Right cardiac atrium (tissue), 5 donors: Measurements from ENCODE around the gene RNF123. TPM values are rescaled to one million over a fixed set of nuclear protein-coding genes. Genes with fewer than 3 reads are reported as not detected.

Experiments used
- ATAC-seq, 2 donors: fragments of 200-7000 bp; cut with Tn5 transposase; one replicate each; pipeline versions ENCODE4 v1.8.0 to v1.9.1; 2020; ENCODE audit warnings: moderate library complexity in 2 of 2, mild to moderate bottlenecking in 1 of 2
- DNase-seq, 3 donors: peaks; one replicate each; pipeline ENCODE4 v3.0.0-alpha.2; 2020
- H3K27ac ChIP-seq: one replicate; pipeline ENCODE4 v1.5.1; 2013; ENCODE audit warnings: mild to moderate bottlenecking, low read length, control low read depth, moderate library complexity
- H3K27me3 ChIP-seq: one replicate; pipeline ENCODE4 v1.6.1; 2013; ENCODE audit not compliant: control insufficient read depth, insufficient read depth
- H3K4me1 ChIP-seq: one replicate; pipeline ENCODE4 v1.6.1; 2013; ENCODE audit warnings: low read length; ENCODE audit not compliant: control insufficient read depth, insufficient read depth
- H3K4me3 ChIP-seq: one replicate; pipeline ENCODE4 v1.5.1; 2013; ENCODE audit warnings: low read length, control low read depth
- H3K9me3 ChIP-seq: one replicate; pipeline ENCODE4 v1.6.1; 2013; ENCODE audit warnings: low read length; ENCODE audit not compliant: control insufficient read depth
- WGBS: extraction: QIAGEN DNeasy Blood & Tissue Kit; methylation state at CpG from one replicate; pipeline ENCODE4 v1.1.7; 2013; 5-methylcytosine and 5-hydroxymethylcytosine counted together
- intact Hi-C, 4 donors: fragments of 100-400 bp; cut with DNase I; formaldehyde crosslinking; loops; one replicate each; pipeline versions ENCODE4 v1.11.0 to v1.14.0; 2022 to 2023
- long read RNA-seq, 4 donors: library from polyadenylated mRNA; unstranded; transcript quantifications; one replicate each; pipeline ENCODE4 v2.0.0, GENCODE V29; 2020 to 2021
- polyA plus RNA-seq: library from polyadenylated mRNA; stranded (reverse); fragments of 200-250 nt; gene quantifications from one replicate; pipeline ENCODE4 v1.2.3, GENCODE V29; 2013
- total RNA-seq, 4 donors: library from RNA; stranded (reverse); fragmentation: NEBNext Ultra II Directional; extraction: Animal tissue kit (Norgen Biotek cat#: 25700); gene quantifications; one replicate each; pipeline ENCODE4 v1.2.1, GENCODE V29; 2021
- donor health status: healthy with polysubstance abuse.
- donor health status: DM: no; HTN: yes; CAD: no.
- donor health status: DM: no; HTN: no; CAD: no.
- donor health status: DM: no; HTN: yes; CAD: no; lungs with severe emphysema.
- donor health status: DM: yes; HTN: yes; CAD: no.

The RNF123 gene
- 10 to 100 TPM; 36.6 to 44.6 (median 41.8) TPM for total RNA-seq
- polyA plus RNA-seq: 24.4 TPM
- long read RNA-seq, donor 1, full-length matches to known transcripts: 23 of 84 reads
- long read RNA-seq, donor 1, partial matches to known transcripts: 36 of 84 reads
- long read RNA-seq, donor 1, other reads (novel, unspliced or antisense): 25 of 84 reads
- long read RNA-seq, donor 2, full-length matches to known transcripts: 17 of 45 reads
- long read RNA-seq, donor 2, partial matches to known transcripts: 15 of 45 reads
- long read RNA-seq, donor 2, other reads (novel, unspliced or antisense): 13 of 45 reads
- long read RNA-seq, donor 3, full-length matches to known transcripts: 41 of 219 reads
- long read RNA-seq, donor 3, partial matches to known transcripts: 65 of 219 reads
- long read RNA-seq, donor 3, other reads (novel, unspliced or antisense): 113 of 219 reads
- long read RNA-seq, donor 4, full-length matches to known transcripts: 20 of 47 reads
- long read RNA-seq, donor 4, partial matches to known transcripts: 14 of 47 reads
- long read RNA-seq, donor 4, other reads (novel, unspliced or antisense): 13 of 47 reads

- ATAC-seq: peak; percentile 81
- 1% methylated on average over 66 of the region's 66 CpGs for WGBS
- intact Hi-C loops: no loop called here
- H3K4me1 ChIP-seq: peaks cover 4% of the 10 kb centered on the region
- DNase-seq: peak; percentile 94 to 97 (median 97)
- no peaks in the 10 kb centered on the region for H3K27me3 ChIP-seq
- H3K4me3 ChIP-seq: peak within 1 kb of the TSS; percentile 90
- H3K9me3 ChIP-seq: no peaks in the 10 kb centered on the region
- H3K27ac ChIP-seq: peak within 1 kb of the TSS; percentile 75
Measured at GRCh38 chr3:49689046-49689907, at the start of gene RNF123, which contains the start of gene MST1. Gene RNF123 (plus strand): TSS chr3:49689557. CDS start chr3:49691166, 1,609 bp downstream. Gene MST1 (minus strand): TSS chr3:49689474. CDS start chr3:49688691, 783 bp downstream.

- no peaks in the 10 kb centered on the region for H3K9me3 ChIP-seq
- H3K4me3 ChIP-seq: no peak overlapping the region
- WGBS: 51% methylated on average over 7 of the region's 7 CpGs
- no peaks in the 10 kb centered on the region for H3K27me3 ChIP-seq
- no peaks in the 10 kb centered on the region for H3K4me1 ChIP-seq
- no peak overlapping the region for H3K27ac ChIP-seq
- ATAC-seq: no peak
- intact Hi-C loops: no loop called here
- DNase-seq: no peak
Measured at GRCh38 chr3:49641292-49641691, 48.1 kb upstream of the RNF123 start.

- DNase-seq (no peak), ATAC-seq (no peak)
- Histone ChIP-seq H3K27me3 (no peaks in the 10 kb centered on the region), H3K4me3 (no peak overlapping the region), H3K27ac (no peak overlapping the region), H3K4me1 (no peaks in the 10 kb centered on the region), H3K9me3 (no peaks in the 10 kb centered on the region)
- intact Hi-C loops: no loop called here
- 94% methylated on average over 14 of the region's 14 CpGs for WGBS
Measured at GRCh38 chr3:49641921-49642707, 47.2 kb upstream of the RNF123 start.

GRCh38 chr3:49642708-49643145 is 46.6 kb upstream of the RNF123 start:
- no peaks in the 10 kb centered on the region for H3K27me3 ChIP-seq
- DNase-seq (no peak), ATAC-seq (no peak)
- no peaks in the 10 kb centered on the region for H3K9me3 ChIP-seq
- intact Hi-C loops: no loop called here
- WGBS: 89% methylated on average over 9 of the region's 9 CpGs
- H3K4me3 ChIP-seq: no peak overlapping the region
- no peak overlapping the region for H3K27ac ChIP-seq
- no peaks in the 10 kb centered on the region for H3K4me1 ChIP-seq

- no peak overlapping the region for H3K4me3 ChIP-seq
- peaks cover 8% of the 10 kb centered on the region for H3K4me1 ChIP-seq
- intact Hi-C loops: no loop called here
- no peak for DNase-seq
- no peaks in the 10 kb centered on the region for H3K9me3 ChIP-seq
- 72% methylated on average over 8 of the region's 8 CpGs for WGBS
- H3K27me3 ChIP-seq: no peaks in the 10 kb centered on the region
- ATAC-seq: no peak
- no peak overlapping the region for H3K27ac ChIP-seq
Measured at GRCh38 chr3:49644684-49645083, 44.7 kb upstream of the RNF123 start.

GRCh38 chr3:49646236-49646635 is 43.1 kb upstream of the RNF123 start:
- DNase-seq (no peak), ATAC-seq (no peak)
- Histone ChIP-seq H3K9me3 (no peaks in the 10 kb centered on the region), H3K4me3 (no peak overlapping the region), H3K27me3 (no peaks in the 10 kb centered on the region), H3K4me1 (peaks cover 8% of the 10 kb centered on the region), H3K27ac (no peak overlapping the region)
- WGBS: 90% methylated on average over 3 of the region's 3 CpGs
- intact Hi-C loops: no loop called here

GRCh38 chr3:49647741-49648140 is 41.6 kb upstream of the RNF123 start:
- ATAC-seq (peak; percentile 65 to 70), DNase-seq (no peak)
- H3K4me1 ChIP-seq: peaks cover 8% of the 10 kb centered on the region
- intact Hi-C loops: no loop called here
- H3K9me3 ChIP-seq: no peaks in the 10 kb centered on the region
- H3K4me3 ChIP-seq: no peak overlapping the region
- peak overlapping the region; percentile 70 for H3K27ac ChIP-seq
- 44% methylated on average over 2 of the region's 2 CpGs for WGBS
- no peaks in the 10 kb centered on the region for H3K27me3 ChIP-seq

- ATAC-seq (no peak), DNase-seq (no peak)
- intact Hi-C loops: no loop called here
- WGBS: 76% methylated on average over 3 of the region's 3 CpGs
- Histone ChIP-seq H3K4me1 (peaks cover 8% of the 10 kb centered on the region), H3K27me3 (no peaks in the 10 kb centered on the region), H3K4me3 (no peak overlapping the region), H3K27ac (peak overlapping the region; percentile 70), H3K9me3 (no peaks in the 10 kb centered on the region)
Measured at GRCh38 chr3:49648354-49649019, 40.9 kb upstream of the RNF123 start.

- Histone ChIP-seq H3K4me3 (no peak overlapping the region), H3K4me1 (peaks cover 8% of the 10 kb centered on the region), H3K27me3 (no peaks in the 10 kb centered on the region), H3K27ac (no peak overlapping the region), H3K9me3 (no peaks in the 10 kb centered on the region)
- intact Hi-C loops: no loop called here
- no peak for DNase-seq
- no peak for ATAC-seq
- 100% methylated on average over 1 of the region's 1 CpG for WGBS
Measured at GRCh38 chr3:49649576-49649975, 39.8 kb upstream of the RNF123 start.

GRCh38 chr3:49650177-49650576 is 39.2 kb upstream of the RNF123 start:
- peaks cover 8% of the 10 kb centered on the region for H3K4me1 ChIP-seq
- no peak for DNase-seq
- H3K9me3 ChIP-seq: no peaks in the 10 kb centered on the region
- ATAC-seq: no peak
- intact Hi-C loops: no loop called here
- H3K4me3 ChIP-seq: no peak overlapping the region
- 67% methylated on average over 1 of the region's 1 CpG for WGBS
- H3K27ac ChIP-seq: no peak overlapping the region
- no peaks in the 10 kb centered on the region for H3K27me3 ChIP-seq
